Stimulated activated CD8-positive, alpha-beta memory T cell treated with anti-CD3 and anti-CD28 coated beads, Interleukin-4, amount 100 ng/mL, for 4 hours (primary cell): ENCODE results near the gene MACROD1.
"Not testable (repeated sequence)": the region's sequence is repeated elsewhere in the genome, so short reads cannot be mapped to it uniquely, and the experiment has no call there.

Source experiments
- DNase-seq, 2 donors: peaks; one replicate each; pipeline ENCODE4 v3.0.0-alpha.2; 2020; ENCODE audit warnings: low read depth in 2 of 2, low spot score in 1 of 2

Gene MACROD1

GRCh38 chr11:64185693-64186491 lies 20.0 kb upstream of the MACROD1 start, which contains the start of gene STIP1:
Gene STIP1 (plus strand): TSS chr11:64186171. CDS start chr11:64186262, 91 bp downstream.
- DNase-seq, result peak; percentile 96 to 98

GRCh38 chr11:64185175-64185692 lies 19.3 kb upstream of the MACROD1 start:
- no peak for DNase-seq

DNA sequence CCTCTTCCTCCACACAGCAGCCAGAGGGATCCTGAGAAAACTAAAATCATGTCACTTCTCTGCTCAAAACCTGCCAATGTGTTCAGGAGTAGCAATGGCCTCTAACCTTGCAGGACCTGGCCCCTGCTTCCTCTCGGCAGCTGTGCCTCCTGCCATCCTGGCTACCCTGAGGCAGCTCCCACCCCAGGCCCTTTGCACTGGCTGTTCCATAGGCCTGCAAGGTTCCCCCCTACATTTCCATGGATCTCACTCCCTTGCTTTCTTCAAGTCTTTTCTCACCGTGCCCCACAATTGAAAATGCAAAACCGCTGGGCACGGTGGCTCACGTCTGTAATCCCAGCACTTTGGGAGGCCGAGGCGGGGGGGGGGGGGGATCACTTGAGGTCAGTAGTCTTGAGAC lies 18.0 kb upstream of the MACROD1 start:
- DNase-seq, result no peak

DNA sequence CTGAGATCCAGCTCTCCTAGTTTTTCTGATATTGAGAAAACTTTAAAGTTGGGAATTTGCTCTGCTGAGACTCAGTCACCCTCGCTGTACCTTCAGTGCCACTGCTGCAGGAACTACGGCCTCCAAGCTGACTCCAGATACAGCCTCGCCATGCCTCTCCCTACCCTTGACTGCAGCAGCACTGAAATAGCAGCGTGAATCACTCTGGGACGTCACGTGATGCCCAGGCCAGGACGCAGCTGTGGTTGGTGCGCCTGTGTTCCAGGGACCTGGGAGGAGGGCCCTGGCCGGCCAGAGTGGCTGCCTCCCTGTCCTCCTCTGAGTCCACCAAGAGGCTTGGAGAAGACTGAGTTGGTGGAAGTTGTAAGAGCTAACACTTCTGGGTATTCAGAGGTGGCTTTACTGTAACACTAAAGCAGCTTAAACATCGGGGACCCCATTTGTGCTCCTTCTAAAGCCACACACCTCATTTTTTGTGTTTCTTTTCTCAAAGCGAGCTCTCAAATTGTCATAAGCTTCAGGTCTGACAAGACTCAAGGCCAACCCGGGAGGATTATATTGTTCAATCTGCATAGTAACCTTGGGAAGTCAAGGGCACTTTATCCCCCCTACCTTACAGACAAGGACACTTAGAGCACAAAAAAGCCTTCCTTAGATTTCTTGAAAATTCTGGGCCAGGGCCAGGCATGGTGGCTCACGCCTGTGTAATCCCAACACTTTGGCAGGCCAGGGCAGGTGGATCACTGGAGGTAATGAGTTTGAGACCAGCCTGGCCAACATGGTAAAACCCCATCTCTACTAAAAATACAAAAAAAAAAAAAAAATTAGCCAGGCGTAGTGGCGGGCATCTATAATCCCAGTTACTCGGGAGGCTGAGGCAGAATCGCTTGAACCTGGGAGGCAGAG lies 15.8 kb upstream of the MACROD1 start:
- no peak for DNase-seq

DNA sequence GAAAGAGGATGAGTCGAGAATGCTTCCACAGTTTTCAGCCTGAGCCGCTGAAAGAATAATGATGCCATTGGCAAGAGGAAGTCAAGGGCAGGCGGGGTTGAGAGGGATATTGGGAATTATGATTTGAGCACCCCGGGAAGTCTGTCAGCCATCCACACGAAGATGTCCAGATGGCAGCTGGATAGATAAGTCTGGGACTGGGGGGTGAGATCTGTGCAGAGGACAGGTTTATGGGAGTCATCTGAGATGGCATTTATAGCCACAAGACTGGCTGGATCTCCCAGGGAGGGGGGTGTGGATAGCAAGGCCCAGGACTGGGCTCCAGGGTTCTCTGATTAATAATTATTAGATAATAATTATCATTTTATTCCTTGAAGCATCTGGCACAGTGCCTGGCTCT lies 15.0 kb upstream of the MACROD1 start:
- DNase-seq, result no peak

DNA sequence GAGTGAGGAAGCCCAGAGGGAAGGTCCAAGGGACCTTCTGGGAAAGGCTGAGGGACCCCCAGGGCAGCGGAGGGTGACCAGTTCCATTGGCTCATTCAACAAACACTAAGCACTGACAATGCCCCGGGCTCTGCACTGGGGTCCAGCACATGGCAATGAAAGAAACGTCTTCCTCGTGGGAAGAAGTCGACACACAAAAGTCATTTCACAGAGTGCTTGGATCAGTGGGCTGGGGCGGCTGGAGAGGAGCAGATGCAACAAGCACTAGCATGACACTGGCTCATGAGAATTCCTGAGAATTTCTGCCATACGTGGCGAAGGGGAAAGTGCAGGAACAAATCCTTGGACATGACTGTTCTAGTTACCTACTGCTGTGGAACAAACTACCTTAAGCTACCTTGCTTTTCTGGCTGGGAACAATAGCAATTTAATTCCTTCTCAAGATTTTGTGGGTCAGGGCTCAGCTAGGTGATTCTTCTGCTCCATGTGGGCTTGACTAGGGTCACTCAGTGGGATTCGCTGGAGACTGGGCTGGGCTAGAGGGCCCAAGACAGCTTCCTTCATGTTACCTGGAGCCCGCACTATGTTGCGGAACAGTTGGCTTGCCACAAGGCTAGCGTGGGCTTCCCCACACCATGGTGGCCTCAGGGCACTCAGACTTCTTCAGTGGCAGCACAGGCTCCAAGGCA lies 13.2 kb upstream of the MACROD1 start:
- DNase-seq, result no peak

GRCh38 chr11:64178203-64178602 lies 12.3 kb upstream of the MACROD1 start:
- no peak for DNase-seq

DNA sequence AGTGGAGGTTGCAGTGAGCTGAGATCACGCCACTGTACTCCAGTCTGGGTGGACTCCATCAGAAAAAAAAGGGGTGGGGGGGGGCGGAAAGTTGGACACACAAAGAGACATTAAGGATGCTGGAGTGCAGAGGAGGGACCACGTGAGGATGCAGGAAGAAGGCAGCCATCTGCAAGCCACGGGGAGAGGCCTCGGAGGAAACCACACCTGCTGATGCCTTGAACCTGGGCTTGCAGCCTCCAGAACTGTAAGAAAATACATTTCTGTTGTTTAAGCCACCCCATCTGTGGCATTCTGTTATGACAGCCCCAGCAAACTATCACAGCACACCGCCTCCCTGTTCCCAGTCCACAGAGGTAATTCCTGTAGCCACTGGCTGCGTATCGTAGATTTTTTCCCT lies 10.8 kb upstream of the MACROD1 start:
- no peak for DNase-seq

DNA sequence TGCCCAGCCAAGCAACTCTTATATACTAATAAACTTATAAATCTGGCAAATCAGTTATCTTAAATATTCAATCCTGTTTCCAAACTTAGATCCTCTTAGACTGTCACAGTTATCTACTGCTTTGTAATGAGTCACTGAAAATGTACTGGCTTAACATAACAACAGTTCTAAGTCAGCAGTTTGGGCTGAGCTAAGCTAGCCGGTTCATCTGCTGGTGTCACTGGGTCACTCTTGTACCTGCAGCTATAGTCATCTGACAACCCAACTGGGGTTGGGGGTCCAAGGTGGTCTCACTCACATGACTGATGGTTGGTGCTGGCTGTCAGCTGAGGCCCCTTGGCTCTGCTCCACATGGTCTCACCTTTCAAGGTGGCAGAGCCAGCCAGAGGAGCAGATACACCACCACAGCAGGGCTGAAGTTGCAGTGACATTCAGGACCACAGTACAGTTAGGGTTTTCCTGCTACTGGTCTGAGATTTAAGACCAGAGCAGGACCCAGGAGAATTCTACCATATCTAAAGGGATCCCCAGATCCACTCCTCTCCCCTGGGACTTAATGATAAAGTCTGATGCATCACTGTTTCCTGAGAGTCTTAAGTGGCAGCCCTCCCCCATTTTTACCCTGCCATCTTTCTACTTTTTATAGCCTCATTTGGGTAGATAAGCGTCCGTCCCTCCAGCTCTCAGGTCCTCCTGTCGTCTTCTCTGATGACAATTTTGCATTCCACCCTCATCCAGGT lies 7.9 kb upstream of the MACROD1 start:
- no peak for DNase-seq

DNA sequence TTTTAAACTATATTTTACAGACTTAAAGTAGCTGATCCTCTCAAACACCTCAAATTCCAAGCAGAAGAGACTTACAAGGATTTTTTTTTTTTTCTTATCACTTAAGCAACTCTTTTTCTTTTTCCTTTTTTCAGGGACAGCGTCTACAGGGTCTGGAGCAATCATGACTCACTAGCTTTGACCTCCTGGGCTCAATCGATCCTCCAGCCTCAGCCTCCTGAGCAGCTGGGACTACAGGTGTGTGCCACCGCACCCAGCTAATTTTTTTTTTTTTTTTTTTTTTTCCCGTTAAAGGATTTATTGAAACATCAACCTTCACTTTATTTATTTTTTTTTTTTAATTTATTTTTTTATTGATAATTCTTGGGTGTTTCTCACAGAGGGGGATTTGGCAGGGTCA lies 4.5 kb upstream of the MACROD1 start:
- DNase-seq, result no peak

- DNase-seq, result no peak
These were observed 452 bp downstream of the MACROD1 start for GRCh38 chr11:64165481-64165841.

DNA sequence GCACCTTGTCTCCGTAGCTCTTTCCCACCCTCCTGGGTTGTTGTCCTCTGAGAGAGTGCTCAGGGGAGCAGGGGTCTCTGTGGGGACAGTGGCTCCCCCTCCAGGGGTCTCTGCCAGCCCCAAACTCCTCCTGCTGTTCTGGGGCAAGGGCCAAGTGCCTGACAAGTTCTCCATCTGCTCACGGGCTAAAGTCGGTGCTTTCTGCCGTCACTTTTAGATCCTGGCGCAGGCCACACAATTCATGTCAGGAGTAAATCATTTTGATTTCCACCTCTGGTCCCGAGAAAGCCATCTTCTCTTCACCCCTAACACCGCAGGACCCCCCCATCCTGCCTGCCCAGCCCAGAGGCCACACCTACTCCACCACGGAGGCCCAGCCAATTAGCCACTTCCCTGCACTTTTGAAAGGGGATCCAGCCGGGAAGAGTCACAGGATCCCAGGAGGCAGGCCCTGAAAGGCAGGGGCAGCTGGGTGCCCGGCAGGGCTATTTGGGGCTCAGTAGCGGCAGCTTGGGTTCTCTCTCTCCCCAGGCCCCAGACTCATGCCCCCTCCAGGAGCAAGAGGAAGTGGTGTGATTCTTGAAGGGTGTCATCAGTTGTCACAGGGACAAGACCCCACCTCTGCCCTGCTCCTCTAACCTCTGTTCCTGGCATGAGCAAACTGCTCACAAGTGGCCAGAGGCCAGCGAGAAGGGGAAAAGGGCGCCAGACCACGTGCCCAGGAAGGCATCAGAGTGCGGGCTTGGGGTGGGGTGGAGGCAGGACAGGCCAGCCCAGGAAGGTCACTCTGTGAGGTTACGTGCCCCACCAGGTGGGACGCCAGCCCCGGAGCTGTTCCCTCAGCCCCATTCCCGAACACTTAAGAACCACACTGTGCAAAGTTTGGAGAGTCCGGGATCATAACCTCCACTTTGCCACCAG lies 1.3 kb downstream of the MACROD1 start:
- no peak for DNase-seq

DNA sequence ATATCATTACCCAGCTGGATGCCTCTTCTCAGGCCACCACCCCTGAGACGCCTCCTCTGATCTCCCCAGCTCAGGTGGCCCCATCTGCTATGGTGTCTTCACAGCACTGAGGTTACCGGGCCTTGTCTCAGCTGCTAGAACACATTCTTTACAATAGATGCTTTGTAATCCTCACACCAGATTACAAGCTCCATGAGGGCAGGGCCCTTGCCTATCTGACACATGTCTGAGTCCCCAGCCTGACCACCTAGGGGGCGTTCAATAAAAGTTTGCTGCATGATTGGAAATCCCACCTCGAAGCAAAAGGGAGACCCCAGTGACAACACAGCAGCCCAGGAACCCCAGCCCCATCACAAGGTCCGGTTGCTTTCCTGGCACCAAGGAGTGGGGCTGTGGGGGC lies 2.0 kb downstream of the MACROD1 start:
- DNase-seq, result no peak

GRCh38 chr11:64162769-64163168 lies 3.1 kb downstream of the MACROD1 start:
- not testable (repeated sequence) for DNase-seq

DNA sequence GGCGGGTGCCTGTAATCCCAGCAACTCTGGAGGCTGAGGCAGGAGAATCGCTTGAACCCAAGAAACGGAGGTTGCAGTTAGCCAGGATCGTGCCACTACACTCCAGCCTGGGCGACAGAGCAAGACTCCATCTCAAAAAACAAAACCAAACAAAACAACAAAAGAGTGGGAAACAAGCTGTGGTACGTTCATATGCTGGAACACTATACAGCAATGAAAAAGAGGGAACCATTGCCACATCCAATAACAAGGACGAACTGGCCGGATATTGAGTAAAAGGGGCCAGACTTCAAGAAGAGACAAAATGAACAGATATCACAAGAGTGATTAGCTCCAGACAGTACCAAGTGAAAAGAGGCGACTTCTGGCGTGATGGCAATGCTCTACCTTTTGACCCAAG lies 4.9 kb downstream of the MACROD1 start:
- no peak for DNase-seq

- no peak for DNase-seq
These were observed 8.1 kb downstream of the MACROD1 start for GRCh38 chr11:64157631-64158394.

DNA sequence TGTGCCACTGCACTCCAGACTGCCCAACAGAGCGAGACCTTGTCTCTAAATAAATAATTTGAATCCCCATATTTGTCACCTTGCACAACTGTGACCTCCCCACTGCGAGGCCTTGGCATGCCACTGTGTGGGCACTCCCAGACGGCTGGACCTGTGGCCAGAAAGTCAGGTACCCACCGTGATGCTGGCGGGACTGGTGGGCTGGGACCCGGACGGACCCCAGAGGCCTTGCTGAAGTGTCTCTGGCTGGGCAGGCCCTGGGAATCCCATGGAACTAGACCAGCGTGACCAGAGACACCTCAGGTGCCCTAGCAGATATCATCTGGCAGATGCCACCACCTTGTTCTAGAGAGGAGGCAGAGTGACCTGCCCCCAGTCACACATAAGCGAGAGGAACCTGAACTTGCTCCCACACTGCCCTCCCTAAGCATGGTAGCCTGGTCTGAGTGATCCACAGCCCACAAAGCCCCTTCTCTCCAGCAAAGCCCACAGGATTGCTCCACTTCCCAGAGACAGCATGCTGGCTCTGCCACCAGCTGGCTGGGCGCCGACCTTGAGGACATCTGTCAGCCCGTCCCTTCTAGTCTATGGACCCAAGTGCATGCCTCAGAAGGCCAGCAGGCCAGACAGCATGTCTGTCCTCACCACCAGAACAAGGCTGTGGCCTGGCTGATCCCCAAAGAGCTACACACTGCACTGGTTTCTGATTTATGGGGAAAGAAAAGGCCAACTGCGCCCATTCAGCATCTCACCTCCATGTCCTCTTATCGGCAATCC lies 9.5 kb downstream of the MACROD1 start:
- DNase-seq, result no peak

GRCh38 chr11:64153812-64154211 lies 12.1 kb downstream of the MACROD1 start:
- DNase-seq, result no peak
